ENCODE data around the gene KRTAP5-10.
"Not testable (repeated sequence)": the region's sequence is repeated elsewhere in the genome, so short reads cannot be mapped to it uniquely, and the experiment has no call there.

GRCh38 chr11:71588822-71589545 lies 23.6 kb downstream of the KRTAP5-10 start:
- TF ChIP-seq POLR2A, POLR2AphosphoS5 (IDR thresholded peaks at IDR 0.05): not testable (repeated sequence)
